ENCODE results near the gene SKOR1. TPM values are rescaled to one million over a fixed set of nuclear protein-coding genes. Genes with fewer than 3 reads are reported as not detected.

The SKOR1 gene
- total RNA-seq, 6 experiments from 2014 or later, result 0.05 to 0.21 (median 0.09) TPM; not detected in 1

- Histone ChIP-seq H3K36me3 (no peaks in the 10 kb centered on the region), H3K27me3 (no peaks in the 10 kb centered on the region), H3K27ac (no peak overlapping the region), H3K4me3 (no peak overlapping the region), H3K9me3 (peaks cover 0 to 6% (median 0%) of the 10 kb centered on the region in 4 donors), H3K4me1 (no peaks in the 10 kb centered on the region)
- TF ChIP-seq POLR2A (IDR thresholded peaks at IDR 0.05) (no peak), CTCF (IDR thresholded peaks at IDR 0.05) (no peak)
- 71% methylated on average over 2 of the region's 6 CpGs for WGBS (ENCODE audit: insufficient coverage, low coverage, low lambda C conversion rate, missing lambda C conversion rate)
- no peak for DNase-seq
- intact Hi-C loops (cut with DNase I), result no loop called here
- peak in 2 of 4 donors; percentile 17 to 26 for ATAC-seq
Measured at GRCh38 chr15:67799801-67800205, 25.5 kb upstream of the SKOR1 start.

GRCh38 chr15:67801142-67801541 is 24.2 kb upstream of the SKOR1 start:
- intact Hi-C loops (cut with DNase I), result no loop called here
- TF ChIP-seq CTCF (IDR thresholded peaks at IDR 0.05) (no peak), POLR2A (IDR thresholded peaks at IDR 0.05) (no peak)
- Histone ChIP-seq H3K27me3 (no peaks in the 10 kb centered on the region), H3K4me3 (no peak overlapping the region), H3K36me3 (no peaks in the 10 kb centered on the region), H3K27ac (no peak overlapping the region), H3K9me3 (no peaks in the 10 kb centered on the region), H3K4me1 (no peaks in the 10 kb centered on the region)
- DNase-seq (no peak), ATAC-seq (no peak)
- no CpG with 5 or more reads among the region's 2 CpGs for WGBS (ENCODE audit: insufficient coverage, low coverage, low lambda C conversion rate, missing lambda C conversion rate)

- DNase-seq, result no peak
- intact Hi-C loops (cut with DNase I), result no loop called here
- 63% methylated on average over 3 of the region's 19 CpGs for WGBS (ENCODE audit: insufficient coverage, low coverage, low lambda C conversion rate, missing lambda C conversion rate)
- Histone ChIP-seq H3K9me3 (no peaks in the 10 kb centered on the region), H3K27me3 (no peaks in the 10 kb centered on the region), H3K36me3 (no peaks in the 10 kb centered on the region), H3K4me3 (no peak overlapping the region), H3K27ac (no peak overlapping the region), H3K4me1 (no peaks in the 10 kb centered on the region)
- TF ChIP-seq CTCF (IDR thresholded peaks at IDR 0.05) (no peak), POLR2A (IDR thresholded peaks at IDR 0.05) (no peak)
- no peak for ATAC-seq
Measured at GRCh38 chr15:67801926-67802914, 23.1 kb upstream of the SKOR1 start.

- no peaks in the 10 kb centered on the region for H3K36me3 ChIP-seq
- TF ChIP-seq POLR2A (IDR thresholded peaks at IDR 0.05) (no peak), CTCF (IDR thresholded peaks at IDR 0.05) (no peak)
- no peak overlapping the region for H3K4me3 ChIP-seq
- no peak for DNase-seq
- ATAC-seq, result no peak
- no peaks in the 10 kb centered on the region for H3K9me3 ChIP-seq
- intact Hi-C loops (cut with DNase I), result no loop called here
- H3K27me3 ChIP-seq, result no peaks in the 10 kb centered on the region
- no peak overlapping the region for H3K27ac ChIP-seq
- no CpG with 5 or more reads among the region's 3 CpGs for WGBS (ENCODE audit: insufficient coverage, low coverage, low lambda C conversion rate, missing lambda C conversion rate)
- H3K4me1 ChIP-seq, result no peaks in the 10 kb centered on the region
Measured at GRCh38 chr15:67803299-67803698, 22.0 kb upstream of the SKOR1 start.
